GM23338 (cell line): ENCODE results near the gene DTHD1. TPM values are rescaled to one million over a fixed set of nuclear protein-coding genes. Genes with fewer than 3 reads are reported as not detected.
A peak's percentile ranks its signal among the peaks of the same experiment; 100 is the strongest.

ENCODE experiments used
- ATAC-seq: fragments of 200-7000 bp; cut with Tn5 transposase; 3 replicates; pipeline ENCODE4 v1.9.1; 2020
- DNase-seq: peaks from one replicate; pipeline ENCODE4 v3.0.0-alpha.2; 2015; ENCODE audit warnings: low spot score
- H2AFZ ChIP-seq: fragments of 200-600 bp; sonication (generic); 2 replicates; pipeline ENCODE4 v1.8.0; 2016; ENCODE audit warnings: antibody characterized with exemption, mild to moderate bottlenecking, moderate library complexity
- H3F3A ChIP-seq: fragments of 200-600 bp; sonication (generic); replicated peaks from 2 replicates; pipeline ENCODE4 v1.8.0; 2017; ENCODE audit warnings: antibody characterized with exemption, mixed run types, low read depth
- H3K27ac ChIP-seq: fragments of 200-600 bp; sonication (generic); 2 replicates; pipeline ENCODE4 v1.6.1; 2016; ENCODE audit warnings: low read depth
- H3K27me3 ChIP-seq: fragments of 200-600 bp; sonication (generic); 2 replicates; pipeline ENCODE4 v1.8.0; 2016; ENCODE audit warnings: mild to moderate bottlenecking, mixed run types, moderate library complexity; ENCODE audit not compliant: insufficient read depth
- H3K36me3 ChIP-seq: fragments of 200-600 bp; sonication (generic); 2 replicates; pipeline ENCODE4 v1.8.0; 2016; ENCODE audit warnings: mild to moderate bottlenecking; ENCODE audit not compliant: insufficient read depth
- H3K4me1 ChIP-seq: fragments of 200-600 bp; sonication (generic); 2 replicates; pipeline ENCODE4 v1.8.0; 2016; ENCODE audit warnings: mild to moderate bottlenecking, moderate library complexity; ENCODE audit not compliant: insufficient read depth
- H3K4me2 ChIP-seq: fragments of 200-600 bp; sonication (generic); 2 replicates; pipeline ENCODE4 v1.7.1; 2017; ENCODE audit warnings: mixed run types
- H3K4me3 ChIP-seq: fragments of 200-600 bp; sonication (generic); 2 replicates; pipeline ENCODE4 v1.6.1; 2016; ENCODE audit warnings: mixed run types
- H3K79me2 ChIP-seq: fragments of 200-600 bp; sonication (generic); replicated peaks from 2 replicates; pipeline ENCODE4 v1.8.0; 2017; ENCODE audit warnings: mild to moderate bottlenecking; ENCODE audit not compliant: insufficient read depth
- H3K9me2 ChIP-seq: fragments of 200-600 bp; sonication (generic); 2 replicates; pipeline ENCODE4 v1.8.0; 2017; ENCODE audit not compliant: insufficient read depth
- H4K20me1 ChIP-seq: fragments of 200-600 bp; sonication (generic); replicated peaks from 2 replicates; pipeline ENCODE4 v1.8.0; 2017; ENCODE audit warnings: mild to moderate bottlenecking; ENCODE audit not compliant: insufficient read depth
- H3K27ac Mint-ChIP-seq: 2 replicates; pipeline ENCODE4 v1.8.0; 2020; ENCODE audit warnings: inconsistent platforms, mild to moderate bottlenecking, moderate library complexity, mixed read lengths
- H3K27me3 Mint-ChIP-seq: 3 replicates; pipeline ENCODE4 v1.8.0; 2022; ENCODE audit warnings: low read depth, mild to moderate bottlenecking, moderate library complexity, mixed read lengths, inconsistent platforms; ENCODE audit not compliant: insufficient read depth, poor library complexity
- H3K36me3 Mint-ChIP-seq: 3 replicates; pipeline ENCODE4 v1.8.0; 2021; ENCODE audit warnings: low read depth, mild to moderate bottlenecking, inconsistent platforms, moderate library complexity, mixed read lengths
- H3K4me1 Mint-ChIP-seq: 3 replicates; pipeline ENCODE4 v1.8.0; 2020; ENCODE audit warnings: mild to moderate bottlenecking, inconsistent platforms, mixed read lengths
- H3K4me3 Mint-ChIP-seq: 3 replicates; pipeline ENCODE4 v1.8.0; 2021; ENCODE audit warnings: moderate library complexity, mild to moderate bottlenecking, inconsistent platforms, mixed read lengths
- H3K9me3 Mint-ChIP-seq: 3 replicates; pipeline ENCODE4 v1.8.0; 2020; ENCODE audit warnings: moderate library complexity, mild to moderate bottlenecking, inconsistent platforms, mixed read lengths
- EZH2 ChIP-seq: fragments of 200-600 bp; sonication (generic); IDR thresholded peaks from one replicate; pipeline ENCODE4 v1.8.0; 2017; ENCODE audit warnings: antibody characterized with exemption, mild to moderate bottlenecking, low read depth; ENCODE audit not compliant: unreplicated experiment
- EZH2phosphoT487 ChIP-seq: fragments of 200-600 bp; sonication (generic); IDR thresholded peaks from one replicate; pipeline ENCODE4 v1.8.1; 2018; ENCODE audit warnings: antibody characterized with exemption; ENCODE audit not compliant: unreplicated experiment
- NANOG ChIP-seq: IDR thresholded peaks from 2 replicates; pipeline ENCODE4 v1.6.1; 2016; ENCODE audit warnings: antibody characterized with exemption, borderline replicate concordance
- ZNF331 ChIP-seq: fragments of 250-450 bp; sonication (Bioruptor Pico); IDR thresholded peaks from 2 replicates; pipeline ENCODE4 v1.5.0; 2020; ENCODE audit warnings: low read depth, mild to moderate bottlenecking, moderate library complexity
- polyA plus RNA-seq: library from polyadenylated mRNA; unstranded; fragments of >200 nt; fragmentation: Nextera tagmentation; extraction: Ambion mirVana; gene quantifications from 2 replicates; pipeline ENCODE4 v1.2.1, GENCODE V29; 2016
- total RNA-seq: library from RNA; depleted of rRNA; stranded (reverse); fragments of >200 nt; shearing (Covaris generic); gene quantifications from 2 replicates; pipeline ENCODE4 v1.2.3, GENCODE V29; 2014
- TF ChIP-seq, protein P1 (sequence below), 2 experiments: fragments of 200-600 bp in 1 of 2; sonication (generic) in 1 of 2; conservative IDR thresholded peaks; 2 replicates each; pipeline versions ENCODE4 v1.5.1 to v1.6.1; 2016 to 2017; ENCODE audit warnings: antibody characterized with exemption in 2 of 2, low read depth in 2 of 2, mild to moderate bottlenecking in 2 of 2, moderate library complexity in 1 of 2

DTHD1 gene
- total and polyA plus RNA-seq, 2 experiments from 2014 or later, result not detected

DNA sequence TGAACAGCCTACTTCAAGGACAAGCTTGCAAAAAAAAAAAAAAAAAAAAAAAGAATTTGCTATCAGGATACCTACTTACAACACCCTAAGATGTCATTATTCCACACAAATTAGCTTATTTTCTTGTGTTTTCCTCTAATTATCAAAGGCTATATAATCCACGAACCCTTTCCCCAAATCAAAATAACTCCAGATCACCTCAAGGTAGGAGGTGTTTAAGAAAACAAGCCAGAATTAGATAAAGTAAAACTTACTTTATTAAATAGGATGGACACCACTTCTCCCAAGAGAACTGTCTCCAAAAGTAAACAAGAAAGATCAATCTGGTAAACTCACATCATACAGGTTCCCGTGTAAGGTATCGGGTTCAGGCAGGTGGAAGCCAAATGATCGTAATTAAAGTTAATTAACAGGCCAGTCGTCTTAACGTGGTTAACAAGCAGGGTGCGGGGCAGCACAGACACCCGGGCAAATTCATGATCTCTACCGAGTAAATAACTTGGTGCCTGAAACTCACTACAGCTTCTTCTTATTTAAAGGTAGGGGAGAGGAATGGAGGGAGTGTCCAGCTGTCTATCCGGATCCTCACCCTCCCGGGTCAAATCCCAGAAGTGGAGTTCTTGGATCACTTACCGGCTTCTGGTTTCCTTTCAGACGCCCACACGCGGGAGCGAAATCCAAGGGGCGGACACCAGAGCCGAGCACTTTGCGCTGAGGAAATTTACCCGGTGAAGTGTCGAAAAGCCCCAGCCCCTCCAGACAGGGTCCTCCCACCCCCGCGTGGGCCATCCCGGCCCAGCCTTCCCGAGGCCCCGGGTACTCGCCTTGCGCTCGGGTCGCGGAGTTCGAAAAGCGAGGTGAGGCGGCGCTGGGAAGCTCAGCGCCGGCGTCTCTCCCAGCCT lies 37.8 kb upstream of the DTHD1 start:
- H3K27ac Mint-ChIP-seq, result no peak overlapping the region
- peak overlapping the region; percentile 80 for H3K4me2 ChIP-seq
- DNase-seq, result peak; percentile 37

DNA sequence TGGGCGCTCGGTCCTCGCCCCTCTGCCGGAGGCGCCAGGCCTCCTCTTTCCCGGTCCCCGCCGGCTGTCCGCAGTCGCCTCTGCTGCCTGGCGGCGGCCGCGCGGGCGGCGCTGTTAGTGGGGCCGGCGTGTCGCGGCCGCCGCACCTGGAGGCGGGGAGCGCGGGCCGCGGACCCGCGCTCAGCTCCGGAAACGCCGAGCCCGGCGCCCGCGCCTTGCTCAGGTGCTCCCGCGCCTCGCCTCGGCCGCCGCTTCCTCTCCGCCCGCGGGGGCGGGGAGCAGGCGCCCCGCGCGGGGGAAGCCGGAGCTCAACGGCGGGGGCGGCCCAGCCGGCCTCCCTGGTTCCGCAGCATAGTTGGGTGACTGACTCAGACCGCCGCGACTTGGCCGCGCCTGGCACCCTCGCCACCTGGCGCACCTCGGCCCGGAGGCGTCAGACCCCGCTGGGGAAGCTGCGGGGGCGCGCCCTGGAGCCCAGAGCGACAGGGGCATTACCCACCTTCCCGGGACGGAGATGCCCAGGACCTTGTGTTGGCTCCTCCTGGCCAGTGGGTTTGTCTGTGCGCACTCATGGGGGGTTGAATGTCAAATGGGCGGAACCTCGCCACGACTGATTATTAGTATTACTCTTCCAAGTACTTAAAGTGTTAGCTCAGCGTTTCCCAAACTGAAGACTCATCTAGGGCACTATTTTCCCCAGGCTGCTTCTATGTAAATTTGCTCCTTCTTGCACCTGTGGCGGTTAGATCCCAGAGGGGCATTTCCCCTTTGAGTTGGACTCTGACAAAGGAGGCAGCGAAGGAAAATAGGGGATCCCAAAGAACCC lies 36.9 kb upstream of the DTHD1 start, which contains the start of gene ARAP2:
ARAP2 (minus strand) TSS at position 258 of the 826 bp plus-strand sequence. CDS start 15,028 bp downstream, outside the sequence.
- H3K4me2 ChIP-seq, result peak within 1 kb of the TSS; percentile 80
- Mint-ChIP-seq H3K4me1 (peaks cover 6% of the 10 kb centered on the region), H3K36me3 (no peaks in the 10 kb centered on the region), H3K27ac (no peak within 1 kb of the TSS), H3K9me3 (no peaks in the 10 kb centered on the region), H3K4me3 (peak within 1 kb of the TSS; percentile 89), H3K27me3 (peaks cover 10% of the 10 kb centered on the region)
- peak; percentile 74 for DNase-seq
- no peak for TF ChIP-seq NANOG
- peaks cover 42% of the 10 kb centered on the region for H3K27me3 ChIP-seq
- H3K9me2 ChIP-seq, result no peaks in the 10 kb centered on the region
- H3K4me3 ChIP-seq, result peak within 1 kb of the TSS; percentile 78
- no peaks in the 10 kb centered on the region for H3K36me3 ChIP-seq
- no peaks in the 10 kb centered on the region for H4K20me1 ChIP-seq
- no peaks in the 10 kb centered on the region for H3K4me1 ChIP-seq
- H3F3A ChIP-seq, result no peaks in the 10 kb centered on the region; the same call in 1 of the 2 replicates
- peak; percentile 83 for ATAC-seq
- no peaks in the 10 kb centered on the region for H3K79me2 ChIP-seq
- no peak within 1 kb of the TSS for H3K27ac ChIP-seq
- H2AFZ ChIP-seq, result peak within 1 kb of the TSS; percentile 98

More for the DNA sequence above, 37.8 kb upstream of the DTHD1 start:
- H3F3A ChIP-seq, result no peaks in the 10 kb centered on the region; the same call in 1 of the 2 replicates
- no peaks in the 10 kb centered on the region for H3K36me3 Mint-ChIP-seq
- H4K20me1 ChIP-seq, result no peaks in the 10 kb centered on the region
- H3K4me3 Mint-ChIP-seq, result peak overlapping the region; percentile 80
- no peaks in the 10 kb centered on the region for H3K79me2 ChIP-seq
- no peaks in the 10 kb centered on the region for H3K36me3 ChIP-seq
- peaks cover 42% of the 10 kb centered on the region for H3K27me3 ChIP-seq
- H3K27ac ChIP-seq, result no peak overlapping the region
- no peaks in the 10 kb centered on the region for H3K9me2 ChIP-seq
- H3K4me1 ChIP-seq, result no peaks in the 10 kb centered on the region
- H3K4me1 Mint-ChIP-seq, result peaks cover 6% of the 10 kb centered on the region
- peaks cover 10% of the 10 kb centered on the region for H3K27me3 Mint-ChIP-seq
- no peak for TF ChIP-seq EZH2phosphoT487
- TF ChIP-seq EZH2, result peak; percentile 15
- H3K9me3 Mint-ChIP-seq, result no peaks in the 10 kb centered on the region
- peak; percentile 15 for ATAC-seq
- peak overlapping the region; percentile 95 for H2AFZ ChIP-seq
- H3K4me3 ChIP-seq, result peak overlapping the region; percentile 78

DNA sequence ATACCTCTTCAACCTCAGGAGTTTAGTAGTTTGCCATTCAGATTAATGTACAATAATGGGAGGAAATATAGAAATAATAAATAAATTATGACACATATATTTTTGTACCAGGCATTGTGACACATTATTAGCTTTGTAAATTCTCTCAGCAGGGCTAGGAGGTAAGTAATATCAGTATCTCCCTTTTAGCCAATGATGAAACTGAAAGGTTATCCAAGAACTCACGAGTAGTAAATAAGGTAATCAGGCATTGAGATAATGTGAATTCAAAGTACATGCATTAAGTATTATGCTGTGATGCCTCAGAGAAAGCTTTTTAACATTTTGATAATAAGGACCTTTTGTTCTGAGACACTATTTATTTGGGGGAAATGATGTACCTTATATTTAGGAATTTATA lies 31.8 kb upstream of the DTHD1 start:
- H3K4me3 Mint-ChIP-seq, result no peak overlapping the region
- H3K27ac Mint-ChIP-seq, result no peak overlapping the region
- Histone ChIP-seq H3K4me1 (no peaks in the 10 kb centered on the region), H3K27ac (no peak overlapping the region), H3K27me3 (peaks cover 14% of the 10 kb centered on the region), H2AFZ (no peak overlapping the region), H3K79me2 (no peaks in the 10 kb centered on the region), H3K36me3 (no peaks in the 10 kb centered on the region), H3K9me2 (no peaks in the 10 kb centered on the region), H4K20me1 (no peaks in the 10 kb centered on the region), H3F3A (no peaks in the 10 kb centered on the region; the same call in 1 of the 2 replicates), H3K4me3 (no peak overlapping the region), H3K4me2 (no peak overlapping the region)
- H3K36me3 Mint-ChIP-seq, result no peaks in the 10 kb centered on the region
- ATAC-seq, result no peak
- no peak for DNase-seq
- H3K4me1 Mint-ChIP-seq, result no peaks in the 10 kb centered on the region; the same call in 2 of the 3 replicates
- H3K9me3 Mint-ChIP-seq, result no peaks in the 10 kb centered on the region
- peaks cover 3% of the 10 kb centered on the region for H3K27me3 Mint-ChIP-seq
- no peak for TF ChIP-seq ZNF331 (CRISPR knock-in tag)
- TF ChIP-seq, protein P1, sequence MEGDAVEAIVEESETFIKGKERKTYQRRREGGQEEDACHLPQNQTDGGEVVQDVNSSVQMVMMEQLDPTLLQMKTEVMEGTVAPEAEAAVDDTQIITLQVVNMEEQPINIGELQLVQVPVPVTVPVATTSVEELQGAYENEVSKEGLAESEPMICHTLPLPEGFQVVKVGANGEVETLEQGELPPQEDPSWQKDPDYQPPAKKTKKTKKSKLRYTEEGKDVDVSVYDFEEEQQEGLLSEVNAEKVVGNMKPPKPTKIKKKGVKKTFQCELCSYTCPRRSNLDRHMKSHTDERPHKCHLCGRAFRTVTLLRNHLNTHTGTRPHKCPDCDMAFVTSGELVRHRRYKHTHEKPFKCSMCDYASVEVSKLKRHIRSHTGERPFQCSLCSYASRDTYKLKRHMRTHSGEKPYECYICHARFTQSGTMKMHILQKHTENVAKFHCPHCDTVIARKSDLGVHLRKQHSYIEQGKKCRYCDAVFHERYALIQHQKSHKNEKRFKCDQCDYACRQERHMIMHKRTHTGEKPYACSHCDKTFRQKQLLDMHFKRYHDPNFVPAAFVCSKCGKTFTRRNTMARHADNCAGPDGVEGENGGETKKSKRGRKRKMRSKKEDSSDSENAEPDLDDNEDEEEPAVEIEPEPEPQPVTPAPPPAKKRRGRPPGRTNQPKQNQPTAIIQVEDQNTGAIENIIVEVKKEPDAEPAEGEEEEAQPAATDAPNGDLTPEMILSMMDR (conservative IDR thresholded peaks at IDR 0.05; ENCODE audit: low read depth in 2 of 2), result no peak
